GM12801 (cell line): ENCODE data around the gene MAP4K4.

Source experiments
- TF ChIP-seq, protein P1 (sequence below): IDR thresholded peaks from one replicate; pipeline ENCODE4 v1.5.1; 2011; ENCODE audit warnings: control low read depth; ENCODE audit not compliant: insufficient read length; ENCODE audit errors: extremely low read depth

The MAP4K4 gene

GRCh38 chr2:101697124-101698013 is at the start of gene MAP4K4:
Gene MAP4K4 (plus strand): TSS chr2:101697707. CDS start chr2:101698081, 374 bp downstream.
- TF ChIP-seq, protein P1, sequence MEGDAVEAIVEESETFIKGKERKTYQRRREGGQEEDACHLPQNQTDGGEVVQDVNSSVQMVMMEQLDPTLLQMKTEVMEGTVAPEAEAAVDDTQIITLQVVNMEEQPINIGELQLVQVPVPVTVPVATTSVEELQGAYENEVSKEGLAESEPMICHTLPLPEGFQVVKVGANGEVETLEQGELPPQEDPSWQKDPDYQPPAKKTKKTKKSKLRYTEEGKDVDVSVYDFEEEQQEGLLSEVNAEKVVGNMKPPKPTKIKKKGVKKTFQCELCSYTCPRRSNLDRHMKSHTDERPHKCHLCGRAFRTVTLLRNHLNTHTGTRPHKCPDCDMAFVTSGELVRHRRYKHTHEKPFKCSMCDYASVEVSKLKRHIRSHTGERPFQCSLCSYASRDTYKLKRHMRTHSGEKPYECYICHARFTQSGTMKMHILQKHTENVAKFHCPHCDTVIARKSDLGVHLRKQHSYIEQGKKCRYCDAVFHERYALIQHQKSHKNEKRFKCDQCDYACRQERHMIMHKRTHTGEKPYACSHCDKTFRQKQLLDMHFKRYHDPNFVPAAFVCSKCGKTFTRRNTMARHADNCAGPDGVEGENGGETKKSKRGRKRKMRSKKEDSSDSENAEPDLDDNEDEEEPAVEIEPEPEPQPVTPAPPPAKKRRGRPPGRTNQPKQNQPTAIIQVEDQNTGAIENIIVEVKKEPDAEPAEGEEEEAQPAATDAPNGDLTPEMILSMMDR = no peak

DNA sequence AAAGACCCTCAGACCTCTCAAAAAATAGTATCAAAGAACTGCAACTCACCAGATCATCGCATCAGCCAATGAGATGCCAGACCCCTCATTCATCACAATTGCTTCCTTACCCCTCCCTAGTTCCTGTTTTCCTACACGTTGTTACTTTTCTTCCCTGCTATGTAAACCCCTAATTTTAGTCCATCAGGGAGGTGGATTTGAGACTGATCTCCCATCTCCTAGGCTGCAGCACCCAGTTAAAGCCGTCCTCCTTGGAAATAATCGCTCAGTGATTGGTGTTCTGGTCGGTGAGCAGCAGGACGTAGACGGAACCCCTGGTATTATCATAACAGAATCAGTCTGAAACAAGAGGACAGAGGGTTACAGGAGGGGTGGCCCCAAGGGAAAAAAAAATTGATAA is 44.0 kb upstream of the MAP4K4 start:
- TF ChIP-seq, protein P1 = no peak

DNA sequence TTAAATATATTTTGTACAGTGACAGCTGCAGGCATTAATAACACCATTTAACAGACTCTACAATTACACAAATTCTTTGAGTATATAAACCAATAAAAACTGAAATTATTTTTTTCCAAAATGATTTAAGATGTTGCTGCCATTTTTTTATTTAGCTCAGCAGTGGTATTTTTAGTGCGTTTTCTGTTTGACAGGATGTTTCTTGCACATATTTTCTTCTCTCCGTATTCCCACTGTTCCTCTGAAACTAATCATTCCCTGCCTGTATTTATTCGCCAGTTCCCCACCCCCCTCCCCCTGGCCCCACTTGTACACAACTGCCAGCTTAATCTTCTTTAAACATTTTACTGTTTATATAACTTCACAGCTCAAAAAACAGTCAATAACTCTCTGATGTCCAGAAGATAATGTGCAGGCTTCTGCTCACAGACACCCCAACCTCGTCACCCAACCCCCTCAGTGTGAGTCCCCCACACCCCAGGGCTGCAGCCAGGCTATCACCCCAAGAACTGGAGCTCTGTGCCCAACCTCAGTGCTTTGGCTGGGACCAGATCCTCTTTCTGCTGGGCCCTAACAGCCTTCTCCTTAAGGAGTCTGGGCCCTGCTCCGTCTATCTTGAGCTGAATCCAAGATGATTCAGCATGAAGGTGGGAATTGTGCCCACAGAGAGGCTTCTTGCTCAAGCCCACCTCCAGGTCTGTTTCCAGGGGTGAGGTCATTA is 41.6 kb upstream of the MAP4K4 start:
- TF ChIP-seq, protein P1 = no peak

DNA sequence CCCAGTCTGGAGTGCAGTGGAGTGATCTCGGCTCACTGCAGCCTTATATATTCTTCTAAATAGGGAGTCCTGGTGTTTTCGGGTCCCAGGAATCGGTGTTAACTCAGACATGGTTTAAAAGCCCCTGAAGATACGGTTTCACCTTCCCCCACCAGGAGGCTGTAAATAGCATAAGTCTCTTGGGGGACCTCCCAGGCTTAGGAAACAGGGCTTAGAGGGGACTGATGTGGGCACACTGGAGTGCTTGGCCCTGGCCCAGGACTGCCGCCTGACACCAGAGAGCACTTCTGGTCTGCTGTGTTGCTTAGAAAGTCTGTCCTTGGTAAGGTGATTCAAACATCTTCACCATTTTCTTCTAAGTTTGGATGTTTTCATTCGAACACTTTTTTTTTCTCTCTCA is 39.7 kb upstream of the MAP4K4 start:
- TF ChIP-seq, protein P1 = no peak

GRCh38 chr2:101658387-101658786 is 39.1 kb upstream of the MAP4K4 start:
- TF ChIP-seq, protein P1 = no peak

- TF ChIP-seq, protein P1 = no peak
Measured at GRCh38 chr2:101665312-101665711, 32.2 kb upstream of the MAP4K4 start.

DNA sequence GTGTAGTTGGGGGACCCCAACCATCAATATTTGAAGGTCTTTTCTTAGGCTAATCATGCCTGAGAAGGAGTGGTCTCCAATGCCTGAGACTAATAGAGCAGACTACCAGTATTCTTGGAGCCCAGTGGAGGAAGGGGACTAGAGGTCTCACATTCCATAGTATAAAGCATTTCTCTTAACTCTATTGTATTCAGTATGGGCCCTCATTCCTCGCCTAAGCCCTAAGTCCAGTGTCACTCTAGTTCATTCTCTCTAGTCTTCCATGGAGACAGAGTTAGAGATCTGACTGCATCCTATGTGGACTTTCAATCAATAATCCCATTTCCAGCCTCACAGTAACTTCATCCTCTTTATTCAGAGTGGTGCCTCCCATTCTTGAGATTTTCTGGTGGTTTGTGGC is 29.7 kb upstream of the MAP4K4 start:
- TF ChIP-seq, protein P1 = no peak
